Esophagus muscularis mucosa (tissue), 4 donors: Measurements from ENCODE around the gene UBE2I.

Experiments
- EP300 ChIP-seq: sonication (generic); formaldehyde crosslinking; IDR thresholded peaks from one replicate; pipeline ENCODE4 v1.6.1; 2017; ENCODE audit warnings: antibody characterized with exemption
- POLR2A ChIP-seq: fragments of 450-650 bp; IDR thresholded peaks from one replicate; pipeline ENCODE4 v1.6.1; 2017; ENCODE audit warnings: antibody characterized with exemption, moderate library complexity, mild to moderate bottlenecking, low read depth
- POLR2AphosphoS5 ChIP-seq, 2 donors: sonication (generic); formaldehyde crosslinking; IDR thresholded peaks; one replicate each; pipeline ENCODE4 v1.6.1; 2017; ENCODE audit warnings: antibody characterized with exemption in 2 of 2
- TF ChIP-seq, protein P1 (sequence below), 3 experiments: fragments of 200-600 bp in 2 of 3; fragments of 450-650 bp in 1 of 3; sonication (generic) in 2 of 3; IDR thresholded peaks; one replicate each; pipeline ENCODE4 v1.5.1; 2017 to 2019; ENCODE audit warnings: antibody characterized with exemption in 3 of 3, mild to moderate bottlenecking in 2 of 3, moderate library complexity in 1 of 3

DNA sequence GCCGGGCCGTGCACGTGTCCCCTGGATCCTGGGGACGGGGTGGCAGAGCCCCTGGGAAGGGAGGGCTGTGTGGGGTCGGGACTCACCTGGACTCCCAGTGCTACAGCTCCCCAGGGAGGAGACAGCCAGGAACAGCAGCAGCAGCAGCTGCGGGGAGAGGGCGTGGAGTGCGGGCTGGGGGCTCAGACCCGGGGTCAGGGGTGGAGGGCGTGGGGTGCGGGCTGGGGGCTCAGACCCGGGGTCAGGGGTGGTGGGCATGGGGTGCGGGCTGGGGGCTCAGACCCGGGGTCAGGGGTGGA lies 32.9 kb upstream of the UBE2I start:
- TF ChIP-seq, protein P1, sequence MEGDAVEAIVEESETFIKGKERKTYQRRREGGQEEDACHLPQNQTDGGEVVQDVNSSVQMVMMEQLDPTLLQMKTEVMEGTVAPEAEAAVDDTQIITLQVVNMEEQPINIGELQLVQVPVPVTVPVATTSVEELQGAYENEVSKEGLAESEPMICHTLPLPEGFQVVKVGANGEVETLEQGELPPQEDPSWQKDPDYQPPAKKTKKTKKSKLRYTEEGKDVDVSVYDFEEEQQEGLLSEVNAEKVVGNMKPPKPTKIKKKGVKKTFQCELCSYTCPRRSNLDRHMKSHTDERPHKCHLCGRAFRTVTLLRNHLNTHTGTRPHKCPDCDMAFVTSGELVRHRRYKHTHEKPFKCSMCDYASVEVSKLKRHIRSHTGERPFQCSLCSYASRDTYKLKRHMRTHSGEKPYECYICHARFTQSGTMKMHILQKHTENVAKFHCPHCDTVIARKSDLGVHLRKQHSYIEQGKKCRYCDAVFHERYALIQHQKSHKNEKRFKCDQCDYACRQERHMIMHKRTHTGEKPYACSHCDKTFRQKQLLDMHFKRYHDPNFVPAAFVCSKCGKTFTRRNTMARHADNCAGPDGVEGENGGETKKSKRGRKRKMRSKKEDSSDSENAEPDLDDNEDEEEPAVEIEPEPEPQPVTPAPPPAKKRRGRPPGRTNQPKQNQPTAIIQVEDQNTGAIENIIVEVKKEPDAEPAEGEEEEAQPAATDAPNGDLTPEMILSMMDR (IDR thresholded peaks at IDR 0.05) = no peak
- TF ChIP-seq POLR2AphosphoS5 (IDR thresholded peaks at IDR 0.05) (no peak), POLR2A (no peak), EP300 (no peak)
